Liver (tissue), 3 donors: ENCODE measurements around the gene TAPBP.

Experiments
- ATF3 ChIP-seq: IDR thresholded peaks from 2 replicates; pipeline ENCODE4 v1.6.1; 2016; ENCODE audit warnings: antibody characterized with exemption
- CTCF ChIP-seq: fragments of 150-350 bp; IDR thresholded peaks from 2 replicates; pipeline ENCODE4 v1.5.1; 2017; ENCODE audit warnings: improper control_type of control experiment, low read depth, low read length; ENCODE audit not compliant: missing input control
- EGR1 ChIP-seq, 2 donors: IDR thresholded peaks; 2 replicates each; pipeline ENCODE4 v1.6.1; 2016 to 2018; ENCODE audit warnings: antibody characterized with exemption in 2 of 2, low read depth in 2 of 2
- HNF4G ChIP-seq: IDR thresholded peaks from 2 replicates; pipeline ENCODE4 v1.6.1; 2016; ENCODE audit warnings: antibody characterized with exemption
- JUND ChIP-seq, 2 donors: IDR thresholded peaks; 2 replicates each; pipeline ENCODE4 v1.6.1; 2016; ENCODE audit warnings: antibody characterized with exemption in 2 of 2
- NR2F2 ChIP-seq: IDR thresholded peaks from 2 replicates; pipeline ENCODE4 v1.6.1; 2016; ENCODE audit warnings: antibody characterized with exemption
- REST ChIP-seq: IDR thresholded peaks from 2 replicates; pipeline ENCODE4 v1.6.1; 2016; ENCODE audit warnings: antibody characterized with exemption, mild to moderate bottlenecking
- RXRA ChIP-seq, 2 donors: IDR thresholded peaks; 2 replicates each; pipeline ENCODE4 v1.6.1; 2017 to 2018; ENCODE audit warnings: antibody characterized with exemption in 2 of 2, mild to moderate bottlenecking in 1 of 2
- SP1 ChIP-seq: IDR thresholded peaks from 2 replicates; pipeline ENCODE4 v1.6.1; 2018; ENCODE audit warnings: antibody characterized with exemption, mild to moderate bottlenecking
- TAF1 ChIP-seq: conservative IDR thresholded peaks from 2 replicates; pipeline ENCODE4 v1.6.1; 2016; ENCODE audit warnings: antibody characterized with exemption, mild to moderate bottlenecking
- ZBTB33 ChIP-seq: IDR thresholded peaks from 2 replicates; pipeline ENCODE4 v1.6.1; 2016; ENCODE audit warnings: antibody characterized with exemption
- donor health status: healthy.
- donor health status: healthy.

GRCh38 chr6:33278810-33279209 is 35.1 kb downstream of the TAPBP start:
- no peak for TF ChIP-seq REST
- no peak for TF ChIP-seq CTCF
- TF ChIP-seq ATF3: no peak
- no peak for TF ChIP-seq JUND (IDR thresholded peaks at IDR 0.05)
- no peak for TF ChIP-seq TAF1
- TF ChIP-seq HNF4G: no peak
- no peak for TF ChIP-seq RXRA (IDR thresholded peaks at IDR 0.05)
- no peak for TF ChIP-seq SP1
- no peak for TF ChIP-seq EGR1 (IDR thresholded peaks at IDR 0.05; ENCODE audit: low read depth in 2 of 2)
- no peak for TF ChIP-seq NR2F2
- no peak for TF ChIP-seq ZBTB33
